Left renal pelvis (tissue), 4 donors: ENCODE results near the gene ACTN4. TPM values are rescaled to one million over a fixed set of nuclear protein-coding genes. Genes with fewer than 3 reads are reported as not detected.
A peak's percentile ranks its signal among the peaks of the same experiment; 100 is the strongest.
"Not testable (repeated sequence)": the region's sequence is repeated elsewhere in the genome, so short reads cannot be mapped to it uniquely, and the experiment has no call there.

Source experiments
- DNase-seq, 4 donors: peaks; one replicate each; pipeline ENCODE4 v3.0.0-alpha.2; 2013; ENCODE audit warnings: low read depth in 4 of 4, low spot score in 3 of 4
- polyA plus RNA-seq, 4 donors: library from polyadenylated mRNA; unstranded; fragments of 120-200 nt; gene quantifications; one replicate each; pipeline ENCODE4 v1.2.1, GENCODE V29; 2013; ENCODE audit not compliant: insufficient read length in 4 of 4

ACTN4 gene
- polyA plus RNA-seq, result 100 to 1,000 TPM; 470 to 694 (median 623) TPM

GRCh38 chr19:38647368-38647965 lies at the start of gene ACTN4:
ACTN4 (plus strand) TSS chr19:38647649; CDS start chr19:38647746, 97 bp downstream.
- peak; percentile 92 to 96 (median 94) for DNase-seq

- no peak for DNase-seq
Measured at GRCh38 chr19:38599722-38600121, 47.7 kb upstream of the ACTN4 start.

GRCh38 chr19:38602856-38603255 lies 44.6 kb upstream of the ACTN4 start:
- not testable (repeated sequence) for DNase-seq

GRCh38 chr19:38606131-38606530 lies 41.3 kb upstream of the ACTN4 start:
- no peak for DNase-seq

- DNase-seq, result no peak
Measured at GRCh38 chr19:38614289-38614688, 33.2 kb upstream of the ACTN4 start.

GRCh38 chr19:38615007-38615581 lies 32.4 kb upstream of the ACTN4 start:
- no peak for DNase-seq

GRCh38 chr19:38616265-38616664 lies 31.2 kb upstream of the ACTN4 start:
- DNase-seq, result no peak

- DNase-seq, result no peak
Measured at GRCh38 chr19:38617283-38617763, 30.1 kb upstream of the ACTN4 start.

GRCh38 chr19:38617764-38618589 lies 29.5 kb upstream of the ACTN4 start, which contains the start of gene MAP4K1:
MAP4K1 (minus strand) TSS chr19:38617953; CDS start chr19:38617895, 58 bp downstream.
- DNase-seq, result no peak

GRCh38 chr19:38618590-38619360 lies 28.7 kb upstream of the ACTN4 start, which contains the start of gene EIF3K:
EIF3K (plus strand) TSS chr19:38619188; CDS start chr19:38619269, 81 bp downstream.
- peak; percentile 98 for DNase-seq

GRCh38 chr19:38619361-38620174 lies 27.9 kb upstream of the ACTN4 start:
- DNase-seq, result no peak

GRCh38 chr19:38624822-38625221 lies 22.6 kb upstream of the ACTN4 start:
- no peak for DNase-seq

GRCh38 chr19:38626401-38626800 lies 21.0 kb upstream of the ACTN4 start:
- no peak for DNase-seq

- DNase-seq, result no peak
Measured at GRCh38 chr19:38629568-38629967, 17.9 kb upstream of the ACTN4 start.

- DNase-seq, result not testable (repeated sequence)
Measured at GRCh38 chr19:38631301-38631700, 16.1 kb upstream of the ACTN4 start.

- DNase-seq, result not testable (repeated sequence)
Measured at GRCh38 chr19:38631811-38632475, 15.5 kb upstream of the ACTN4 start.

GRCh38 chr19:38632476-38633213 lies 14.8 kb upstream of the ACTN4 start:
- DNase-seq, result no peak

GRCh38 chr19:38634757-38635482 lies 12.5 kb upstream of the ACTN4 start:
- no peak for DNase-seq
